ENCODE results near the gene TACSTD2.
"Not testable (repeated sequence)": the region's sequence is repeated elsewhere in the genome, so short reads cannot be mapped to it uniquely, and the experiment has no call there.

The TACSTD2 gene

DNA sequence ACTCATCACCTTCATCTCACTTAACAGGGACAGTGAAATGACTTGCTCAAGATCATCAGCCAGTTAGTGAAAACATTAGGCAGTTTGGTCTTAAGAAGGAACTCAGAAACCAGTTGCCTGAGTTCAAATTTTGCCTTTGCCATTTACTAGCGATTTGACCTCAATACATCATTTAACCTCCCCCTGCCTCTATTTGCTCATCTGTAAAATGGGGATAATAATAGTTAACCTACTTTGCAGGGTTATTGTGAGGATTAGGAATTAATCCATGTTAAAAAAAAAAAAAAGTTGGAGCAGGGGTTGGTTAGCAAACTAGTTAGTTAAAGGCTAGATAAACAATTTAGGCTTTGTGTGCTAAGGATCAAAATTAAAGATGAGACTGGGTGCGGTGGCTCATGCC is 10.6 kb upstream of the TACSTD2 start:
- no peak for DNase-seq (ENCODE audit: low read depth in 2 of 2)

DNA sequence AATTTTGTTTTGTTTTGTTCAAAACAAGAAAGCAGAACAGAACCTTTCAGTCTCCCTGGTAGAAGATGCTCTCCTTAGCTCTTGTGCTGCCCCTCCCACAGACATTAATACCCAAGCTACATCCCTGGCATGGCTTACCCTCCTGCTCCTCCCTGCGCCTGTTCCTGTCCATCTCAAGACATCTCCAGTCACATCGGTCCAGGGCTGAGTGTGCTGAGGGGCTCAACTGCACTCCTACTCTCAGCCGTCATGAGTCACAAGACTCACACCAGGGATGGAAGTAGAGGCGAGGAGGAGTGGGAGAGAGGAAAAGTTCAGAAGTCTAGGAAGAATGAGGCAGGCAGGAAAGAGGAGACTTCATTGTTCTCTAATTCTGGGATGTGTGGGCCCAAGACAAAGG is 9.2 kb upstream of the TACSTD2 start:
- DNase-seq (ENCODE audit: low read depth in 2 of 2): no peak

DNA sequence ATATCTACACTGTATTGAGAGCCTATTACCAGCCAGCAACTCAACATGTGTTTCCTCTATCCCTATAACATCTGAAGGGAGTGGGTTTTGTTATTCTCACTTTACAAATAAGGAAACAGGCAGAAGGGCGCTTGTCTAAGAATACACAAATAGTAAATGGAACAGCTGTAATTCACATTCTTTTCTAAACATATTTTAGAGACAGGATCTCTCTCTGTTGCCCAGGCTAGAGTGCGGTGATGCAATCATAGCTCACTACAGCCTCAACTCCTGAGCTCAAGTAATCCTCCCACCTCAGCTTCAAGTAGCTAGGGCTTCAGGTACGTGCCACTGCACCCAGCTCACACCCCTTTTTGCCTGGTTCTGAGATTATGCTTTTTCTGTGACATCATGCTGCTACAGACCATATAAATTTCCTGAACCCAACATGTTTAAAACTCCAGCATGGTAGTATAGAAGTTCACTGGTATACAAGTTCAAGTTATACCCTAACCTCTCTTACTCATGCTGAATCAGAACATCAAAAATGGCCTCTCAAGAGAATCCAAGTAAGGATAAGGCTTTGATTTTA is 8.6 kb upstream of the TACSTD2 start:
- DNase-seq (ENCODE audit: low read depth in 2 of 2): no peak

DNA sequence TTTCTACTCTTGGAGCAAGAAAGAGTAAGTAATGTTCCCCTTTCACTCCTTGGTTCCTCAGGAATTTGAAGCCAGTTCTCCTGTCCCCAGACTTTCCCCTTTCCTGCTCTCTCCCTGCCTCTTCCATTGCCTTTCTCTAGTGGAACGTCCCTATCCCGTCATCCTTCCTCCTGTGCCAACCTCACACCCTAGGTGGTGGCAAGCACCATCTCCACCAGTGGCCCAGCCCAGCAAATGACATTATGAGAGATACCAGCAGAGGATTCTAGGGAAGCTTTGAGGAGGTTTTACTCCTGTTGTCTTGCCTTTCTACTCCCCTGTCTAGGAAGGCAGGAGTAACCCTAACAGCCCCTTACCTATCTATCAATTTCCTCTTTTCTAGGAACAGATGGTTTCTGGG is 8.1 kb upstream of the TACSTD2 start:
- no peak for DNase-seq (ENCODE audit: low read depth in 2 of 2)

DNA sequence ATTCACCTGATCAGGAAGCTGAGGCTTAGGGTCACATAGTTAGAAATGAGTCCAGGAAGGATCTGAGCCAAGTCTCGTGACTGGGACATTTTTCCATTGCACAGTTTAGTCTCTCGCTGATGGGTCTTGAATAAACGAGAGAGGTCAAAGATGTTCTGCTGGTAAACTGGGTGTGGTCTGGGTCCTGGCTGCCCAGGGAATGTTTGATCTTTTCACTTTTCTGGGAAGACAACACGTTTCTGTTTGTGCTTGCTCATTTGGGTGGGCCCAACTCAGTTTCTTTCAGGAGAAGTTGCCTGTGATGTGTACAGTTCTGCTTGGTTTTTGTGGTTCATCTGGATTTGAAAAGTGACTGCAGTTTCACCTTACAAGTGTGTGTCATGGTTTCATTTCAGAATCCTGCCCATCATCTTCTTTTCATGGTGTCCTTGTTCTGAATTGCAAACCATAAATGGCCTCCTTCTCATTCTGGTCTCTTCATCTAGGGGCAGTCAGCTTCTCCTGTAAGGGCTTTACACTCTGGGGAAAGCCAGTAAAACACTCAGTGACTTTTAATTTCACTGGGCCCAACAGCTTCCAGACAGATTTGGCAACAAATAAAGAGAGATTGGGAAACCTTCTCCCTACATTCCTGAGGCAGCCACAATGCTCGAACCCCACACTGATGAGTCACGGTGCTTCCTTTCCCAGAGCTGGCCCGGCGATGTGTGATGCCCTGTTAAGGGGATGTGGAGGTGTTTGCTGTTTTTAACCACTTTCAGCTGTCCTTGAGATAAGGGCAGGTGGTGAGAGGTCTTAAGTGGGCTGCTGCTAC is 7.2 kb upstream of the TACSTD2 start:
- no peak for DNase-seq (ENCODE audit: low read depth in 2 of 2)

DNA sequence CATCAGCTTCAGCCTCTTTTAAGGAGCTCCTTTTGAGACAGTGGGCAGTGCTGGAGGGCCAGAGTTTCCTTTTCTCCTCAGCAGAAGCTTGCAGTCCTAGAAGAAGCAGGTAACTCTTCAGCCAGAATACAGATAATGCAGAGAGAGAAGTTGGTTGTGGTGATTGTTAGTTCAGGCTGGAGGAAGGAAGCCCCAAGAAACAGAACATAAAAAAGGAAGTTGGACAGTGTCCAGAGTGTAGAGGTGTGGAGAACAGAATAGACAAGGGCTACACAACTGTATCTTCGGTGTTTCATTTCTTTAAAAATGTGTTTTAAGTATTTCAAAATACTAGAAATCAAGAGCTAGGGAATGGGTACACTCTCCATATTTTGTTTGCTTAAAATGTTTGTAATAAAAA is 6.4 kb upstream of the TACSTD2 start:
- no peak for DNase-seq (ENCODE audit: low read depth in 2 of 2)

DNA sequence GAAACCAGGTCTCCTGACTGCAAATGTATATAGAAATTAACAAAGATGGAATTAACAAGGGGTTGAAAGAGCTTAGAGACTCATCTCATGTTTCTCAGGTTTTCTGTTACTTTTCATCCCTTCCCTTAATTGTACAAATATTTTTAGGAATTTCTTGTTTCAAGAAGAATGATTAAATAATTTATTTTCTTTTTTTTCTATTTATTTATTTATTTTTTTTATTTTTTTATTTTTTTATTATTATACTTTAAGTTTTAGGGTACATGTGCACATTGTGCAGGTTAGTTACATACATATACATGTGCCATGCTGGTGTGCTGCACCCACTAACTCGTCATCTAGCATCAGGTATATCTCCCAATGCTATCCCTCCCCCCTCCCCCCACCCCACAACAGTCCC is 5.1 kb upstream of the TACSTD2 start:
- DNase-seq (ENCODE audit: low read depth in 2 of 2): not testable (repeated sequence)

DNA sequence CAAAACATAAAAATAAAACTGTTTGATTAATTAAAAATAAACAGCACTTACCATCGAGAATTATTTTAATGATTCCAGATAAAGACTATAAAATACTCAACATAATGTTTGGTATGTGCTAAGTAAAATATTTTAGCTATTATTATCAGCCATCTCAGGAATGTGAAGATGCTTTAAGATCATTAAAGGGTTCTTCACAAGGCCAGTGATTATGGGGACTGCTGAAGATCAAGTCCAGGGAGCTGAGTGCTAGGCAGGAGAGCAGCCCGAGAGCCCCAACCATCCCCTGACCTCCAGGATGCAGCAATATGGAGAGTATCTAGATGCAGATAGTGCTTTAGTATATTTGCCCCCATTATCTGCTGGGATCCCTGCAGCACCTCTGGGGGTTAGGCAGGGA is 4.6 kb upstream of the TACSTD2 start:
- DNase-seq (ENCODE audit: low read depth in 2 of 2): no peak

DNA sequence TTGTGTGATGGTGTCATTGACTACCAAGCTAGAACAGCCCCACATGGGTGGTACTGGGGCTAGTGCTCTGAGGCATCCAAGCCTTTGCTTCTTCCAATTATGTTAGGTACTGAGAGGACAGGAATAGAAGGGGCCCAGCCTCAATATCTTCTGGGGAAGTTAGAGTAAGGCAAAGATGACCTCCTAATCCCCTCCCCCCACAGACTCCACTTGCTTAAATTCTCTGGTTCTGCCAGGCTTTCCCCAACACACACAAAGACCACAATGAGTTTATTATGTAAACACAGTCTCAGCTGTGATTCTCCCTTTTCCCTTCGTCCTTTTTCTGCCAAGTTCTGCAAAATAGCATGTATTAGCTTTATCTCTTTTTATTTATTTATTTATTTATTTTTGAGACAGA is 3.1 kb upstream of the TACSTD2 start:
- no peak for DNase-seq (ENCODE audit: low read depth in 2 of 2)

DNA sequence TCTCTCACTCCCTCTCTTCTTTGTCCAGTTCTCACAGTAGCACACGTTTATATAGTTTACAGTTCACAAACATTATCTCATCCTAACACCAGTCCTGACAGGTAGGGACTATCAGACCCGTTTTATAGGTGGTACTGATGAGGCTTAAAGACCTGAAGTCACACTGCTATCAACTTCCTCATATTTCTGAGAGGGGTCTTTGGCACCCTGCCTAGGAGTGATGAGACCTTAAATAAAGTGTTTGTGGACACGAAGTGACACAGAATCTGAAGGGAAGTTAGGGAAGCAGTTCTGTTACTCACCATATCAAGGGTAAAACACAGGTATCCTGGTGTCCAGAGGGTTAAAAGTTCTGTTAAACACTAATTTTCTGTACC is 590 bp upstream of the TACSTD2 start:
- no peak for DNase-seq (ENCODE audit: low read depth in 2 of 2)

DNA sequence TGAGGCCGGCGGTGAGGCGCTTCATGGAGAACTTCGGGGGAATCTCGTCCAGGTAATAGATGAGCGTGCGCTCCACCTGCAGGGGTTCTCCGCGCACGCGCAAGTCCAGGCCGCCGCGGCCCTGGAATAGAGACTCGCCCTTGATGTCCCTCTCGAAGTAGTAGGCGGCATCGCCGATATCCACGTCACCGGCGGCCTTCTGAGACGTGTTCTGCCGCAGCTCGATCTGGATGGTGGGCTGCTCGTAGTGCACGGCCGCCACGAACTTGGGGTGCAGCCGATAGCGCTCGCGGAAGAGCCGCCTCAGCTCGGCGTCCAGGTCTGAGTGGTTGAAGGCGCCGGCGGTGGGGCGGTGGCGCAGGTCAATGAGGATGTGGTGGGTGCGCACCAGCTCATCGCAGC is 726 bp downstream of the TACSTD2 start:
- DNase-seq (ENCODE audit: low read depth in 2 of 2): no peak

DNA sequence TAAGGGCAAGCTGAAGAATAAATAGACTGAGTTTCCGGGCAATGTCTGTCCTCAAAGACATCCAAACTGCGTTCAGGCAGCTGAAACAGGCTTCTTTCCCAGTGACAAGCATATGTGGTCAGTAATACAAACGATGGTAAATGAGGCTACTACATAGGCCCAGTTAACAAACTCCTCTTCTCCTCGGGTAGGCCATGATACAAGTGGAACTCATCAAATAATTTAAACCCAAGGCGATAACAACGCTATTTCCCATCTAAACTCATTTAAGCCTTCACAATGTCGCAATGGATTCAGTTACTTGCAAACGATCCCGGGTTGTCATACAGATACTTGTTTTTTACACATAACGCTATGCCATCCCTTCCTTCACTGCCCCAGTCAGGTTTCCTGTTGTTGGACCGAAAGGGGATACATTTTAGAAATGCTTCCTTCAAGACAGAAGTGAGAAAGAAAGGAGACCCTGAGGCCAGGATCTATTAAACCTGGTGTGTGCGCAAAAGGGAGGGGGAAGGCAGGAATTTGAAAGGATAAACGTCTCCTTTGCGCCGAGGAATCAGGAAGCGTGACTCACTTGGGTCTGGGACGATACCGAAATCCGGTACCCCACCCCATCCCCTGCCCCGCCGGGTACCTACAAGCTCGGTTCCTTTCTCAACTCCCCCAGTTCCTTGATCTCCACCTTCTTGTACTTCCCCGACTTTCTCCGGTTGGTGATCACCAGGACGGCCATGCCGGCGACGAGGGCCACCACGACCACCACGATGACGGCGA is 1.3 kb downstream of the TACSTD2 start:
- DNase-seq (ENCODE audit: low read depth in 2 of 2): no peak

DNA sequence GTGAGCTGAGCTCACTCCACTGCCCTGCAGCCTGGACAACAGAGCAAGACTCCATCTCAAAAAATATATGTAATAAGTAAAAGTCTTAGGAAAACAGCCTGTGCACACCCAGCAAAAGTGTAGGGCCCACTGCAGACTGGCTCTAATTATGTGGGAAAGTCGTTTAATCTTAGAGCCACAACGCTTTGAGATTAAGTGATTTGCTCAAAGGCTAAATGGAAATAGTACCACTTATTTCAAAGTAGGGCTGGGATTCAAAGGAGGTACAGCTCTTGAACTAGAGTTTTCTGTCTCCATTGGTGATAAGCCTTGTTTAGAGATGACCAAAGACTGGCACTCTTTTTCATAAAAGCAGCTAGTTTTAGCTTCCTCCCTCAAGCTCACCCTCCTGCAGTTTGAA is 2.2 kb downstream of the TACSTD2 start:
- DNase-seq (ENCODE audit: low read depth in 2 of 2): no peak

DNA sequence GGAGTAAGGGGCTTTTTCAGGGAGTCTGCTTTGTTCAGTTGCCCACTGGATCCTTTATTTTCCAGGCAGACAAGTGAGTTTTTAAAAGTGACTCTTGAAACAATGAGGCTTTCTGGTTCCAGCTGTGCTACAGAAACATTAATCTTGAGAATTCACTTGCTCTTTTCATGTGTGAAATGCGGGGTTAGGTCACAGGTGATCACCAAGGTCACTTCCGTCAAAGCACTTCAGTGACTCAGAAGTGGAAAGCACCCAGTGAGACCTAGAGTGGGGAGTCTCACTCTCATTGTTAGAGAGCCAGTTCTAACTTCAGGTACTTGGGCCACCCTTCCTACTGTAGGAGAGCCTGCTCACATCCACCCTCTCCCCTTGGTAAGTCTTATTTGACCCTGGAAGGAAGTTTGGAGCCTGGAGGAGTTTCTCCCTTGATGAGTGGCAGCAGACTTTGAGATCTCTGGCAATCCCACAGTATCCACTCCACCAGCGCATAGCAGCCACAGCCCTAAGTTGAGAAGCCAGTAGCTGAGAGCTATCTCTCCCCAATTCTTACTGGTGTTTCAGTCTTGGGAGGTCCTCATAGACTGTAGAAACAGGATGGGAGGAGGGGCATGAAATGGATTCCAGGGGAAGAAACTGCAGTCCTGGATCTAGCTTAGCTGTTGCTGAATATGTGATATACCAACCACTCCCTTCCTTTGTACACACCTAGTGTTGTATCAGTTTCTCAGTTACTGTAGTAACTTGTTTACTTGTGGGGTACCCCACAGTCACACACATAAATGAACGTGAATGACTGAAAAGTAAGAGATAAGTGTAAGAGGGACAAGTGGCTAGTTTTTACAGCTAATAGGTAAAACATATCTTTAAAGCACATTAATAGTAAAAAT is 3.1 kb downstream of the TACSTD2 start:
- DNase-seq (ENCODE audit: low read depth in 2 of 2): no peak

DNA sequence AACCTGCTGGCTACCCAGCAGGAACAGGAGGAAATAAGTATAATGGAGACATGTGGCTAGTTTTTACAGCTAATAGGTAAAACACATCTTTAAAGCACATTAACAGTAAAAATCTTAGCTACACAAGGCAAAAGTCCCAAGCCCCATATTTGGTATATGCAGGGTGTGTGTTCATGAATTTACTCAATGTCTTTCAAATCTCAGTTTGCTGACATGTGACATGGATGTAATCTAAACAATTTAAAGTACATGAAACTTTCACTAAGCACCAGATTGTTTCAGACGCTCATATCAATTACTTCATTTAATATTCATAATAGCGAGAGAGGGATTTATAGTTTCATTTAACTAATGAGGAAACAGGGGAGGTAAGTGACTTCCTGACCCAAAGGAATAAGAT is 3.9 kb downstream of the TACSTD2 start:
- no peak for DNase-seq (ENCODE audit: low read depth in 2 of 2)

DNA sequence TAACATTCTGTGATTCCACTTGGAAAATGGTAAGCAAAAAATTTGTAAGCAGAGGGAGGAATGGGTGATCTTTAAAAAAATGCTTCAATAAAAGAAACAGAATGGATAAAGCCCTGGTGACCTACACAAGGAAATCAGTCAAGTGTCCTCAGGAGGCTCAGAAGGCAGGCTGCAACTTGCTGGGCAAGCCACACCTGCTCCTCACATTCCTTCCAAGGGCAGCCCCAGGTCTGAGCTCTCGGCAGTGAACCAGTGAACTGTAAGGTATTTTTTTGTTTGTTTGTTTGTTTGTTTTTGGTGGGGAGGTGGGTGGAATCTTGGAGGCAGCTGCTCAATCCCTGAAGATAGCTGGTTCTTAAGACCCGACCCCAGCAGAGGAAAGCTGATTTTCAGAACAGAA is 4.4 kb downstream of the TACSTD2 start:
- DNase-seq (ENCODE audit: low read depth in 2 of 2): no peak

DNA sequence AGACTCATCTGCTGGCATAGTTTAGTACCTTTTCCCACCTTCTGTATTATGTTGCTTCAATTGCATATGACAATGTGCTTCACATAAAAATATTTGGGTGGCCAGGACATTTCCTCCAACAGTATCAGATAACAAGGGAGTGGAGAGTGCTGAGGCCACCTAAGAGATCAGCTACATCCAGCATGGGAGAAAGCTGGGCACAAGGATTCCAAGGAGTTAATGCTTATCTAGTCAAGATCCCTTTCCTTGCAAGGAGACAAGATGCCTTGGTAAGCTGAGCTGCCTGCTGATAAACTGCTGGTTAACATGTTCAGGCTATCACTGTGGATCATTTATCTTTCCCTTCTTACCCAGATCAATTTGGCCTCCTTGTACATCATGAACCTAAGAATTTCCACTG is 5.4 kb downstream of the TACSTD2 start:
- no peak for DNase-seq (ENCODE audit: low read depth in 2 of 2)

DNA sequence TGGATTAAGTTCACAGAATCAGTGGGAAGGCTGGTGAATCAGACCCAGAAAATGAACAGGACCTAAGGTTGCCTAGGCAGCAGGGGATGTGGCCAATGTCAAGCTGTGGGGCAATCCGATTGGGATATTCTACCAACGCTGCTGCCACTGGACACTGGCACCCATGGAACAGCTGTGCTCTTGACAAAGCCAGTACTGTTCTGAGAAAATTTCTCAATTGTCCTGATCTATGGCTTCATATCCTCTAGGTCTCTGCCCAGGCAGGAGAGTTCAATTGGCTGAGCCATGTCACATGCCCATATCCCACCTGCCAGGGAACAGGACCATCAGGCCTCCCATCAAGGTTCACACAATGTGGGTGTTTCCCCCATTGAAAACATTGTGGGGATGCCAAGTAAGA is 6.2 kb downstream of the TACSTD2 start:
- no peak for DNase-seq (ENCODE audit: low read depth in 2 of 2)

DNA sequence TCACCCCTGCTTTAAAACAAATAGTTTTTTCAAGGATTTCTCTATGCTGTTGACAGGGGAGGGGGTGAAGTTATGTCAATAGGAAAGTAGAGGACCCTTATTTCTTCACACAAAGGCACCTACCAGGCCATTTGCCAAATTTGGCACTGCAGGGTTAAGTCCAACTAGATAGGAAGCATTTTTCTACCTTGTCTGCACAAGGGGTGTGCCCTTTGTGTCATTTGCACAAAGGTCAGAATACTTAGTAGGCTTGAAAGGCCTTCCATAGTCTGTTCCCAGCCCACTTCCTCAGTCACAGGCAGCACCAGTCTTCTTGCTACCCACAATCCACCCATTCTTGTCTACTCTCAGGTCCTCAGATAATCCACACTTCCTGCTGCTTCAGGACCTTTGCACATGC is 7.0 kb downstream of the TACSTD2 start:
- no peak for DNase-seq (ENCODE audit: low read depth in 2 of 2)

DNA sequence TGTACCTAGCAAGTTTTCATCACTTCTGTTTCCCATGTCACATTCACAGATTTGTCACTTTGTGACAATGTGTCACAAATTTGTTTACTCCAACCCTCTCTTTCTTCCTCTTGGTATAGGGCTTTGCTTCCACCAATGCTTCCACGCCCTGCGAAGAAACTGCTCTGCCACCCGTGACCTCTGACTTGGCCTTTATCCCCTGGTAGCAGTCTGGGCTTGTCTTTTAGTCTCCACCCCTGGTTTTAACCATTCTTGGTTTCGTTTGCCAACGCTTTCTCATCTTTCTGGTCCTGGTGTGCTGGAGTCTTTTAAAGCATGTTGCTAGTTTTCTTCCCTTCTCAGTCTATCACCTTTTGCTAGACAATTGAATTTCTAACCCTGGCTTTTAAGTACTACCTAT is 8.1 kb downstream of the TACSTD2 start:
- no peak for DNase-seq (ENCODE audit: low read depth in 2 of 2)

DNA sequence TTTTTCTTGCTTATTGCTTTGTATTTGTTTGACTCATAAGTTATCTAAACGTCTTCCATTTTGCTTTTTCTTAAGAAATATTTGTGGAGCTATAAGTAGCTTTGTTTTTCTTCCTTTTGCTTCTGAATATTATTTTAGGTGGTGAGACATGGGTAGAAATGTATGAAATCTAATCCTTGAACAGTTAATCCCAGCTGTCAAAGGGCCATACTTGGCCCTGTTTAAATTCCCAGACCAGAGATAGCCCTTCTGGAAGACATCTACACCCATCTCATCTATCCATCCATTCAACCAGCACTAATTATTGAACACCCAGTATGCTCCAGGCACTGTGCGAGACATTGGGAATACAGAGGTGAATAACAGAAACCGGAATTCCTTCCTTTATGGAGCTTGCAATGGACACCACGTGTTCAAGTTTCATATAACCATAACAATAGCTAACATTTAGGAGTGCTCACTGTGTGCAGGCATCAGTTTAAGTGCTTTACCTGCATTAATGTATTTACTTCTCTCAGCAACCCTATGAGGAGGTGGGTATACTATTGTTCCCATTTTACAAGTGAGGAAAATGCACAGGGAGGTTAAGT is 8.7 kb downstream of the TACSTD2 start:
- no peak for DNase-seq (ENCODE audit: low read depth in 2 of 2)

DNA sequence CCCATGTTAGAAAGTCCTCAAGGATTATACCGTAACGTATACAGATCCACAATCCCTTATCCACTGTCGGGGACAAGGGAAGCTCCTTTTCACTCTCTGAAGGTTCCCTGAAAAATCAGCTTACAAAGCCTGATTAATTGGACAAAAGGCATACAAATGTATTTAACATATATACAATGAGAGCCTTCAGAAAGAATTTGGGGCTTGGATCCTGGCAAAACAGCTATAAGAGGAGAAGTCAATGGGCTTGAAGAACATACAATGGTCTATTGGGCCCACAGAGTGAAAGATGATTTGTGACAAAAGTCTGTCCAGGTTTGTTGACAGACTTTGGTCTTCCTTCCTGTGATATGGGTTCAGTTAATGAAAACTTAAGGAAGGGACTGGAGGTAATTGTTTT is 10.7 kb downstream of the TACSTD2 start:
- no peak for DNase-seq (ENCODE audit: low read depth in 2 of 2)

All from stimulated activated CD8-positive, alpha-beta memory T cell treated with anti-CD3 and anti-CD28 coated beads, Interleukin-7, amount 100 ng/mL, for 1 hour (primary cell).